WTC11 (cell line): ENCODE results near the gene FOXP1. TPM values are rescaled to one million over a fixed set of nuclear protein-coding genes. Genes with fewer than 3 reads are reported as not detected.

ENCODE experiments used
- ATAC-seq: fragments of 200-7000 bp; cut with Tn5 transposase; 2 replicates; pipeline ENCODE4 v1.10.0; 2021; ENCODE audit warnings: mild to moderate bottlenecking, moderate library complexity
- CTCF ChIA-PET: fragments of 300-600 bp; sonication (Branson Sonifier 250); formaldehyde crosslinking; loops from one replicate; lab custom pipeline; 2021; ENCODE audit warnings: antibody characterized with exemption; lab: Charles Lee
- POLR2A ChIA-PET: fragments of 350-600 bp; sonication (Branson Sonifier 250); formaldehyde crosslinking; loops from one replicate; lab custom pipeline; 2021; ENCODE audit warnings: antibody characterized with exemption; lab: Charles Lee
- DNase-seq: peaks from one replicate; pipeline ENCODE4 v3.0.0; 2021; ENCODE audit warnings: low spot score
- H3K27ac Mint-ChIP-seq: 2 replicates; pipeline ENCODE4 v1.8.0; 2021; ENCODE audit warnings: mixed read lengths
- H3K27me3 Mint-ChIP-seq: 2 replicates; pipeline ENCODE4 v1.8.0; 2021; ENCODE audit warnings: low read depth, mild to moderate bottlenecking, moderate library complexity, mixed read lengths
- H3K36me3 Mint-ChIP-seq: 2 replicates; pipeline ENCODE4 v1.8.0; 2021; ENCODE audit warnings: mixed read lengths
- H3K4me1 Mint-ChIP-seq: 2 replicates; pipeline ENCODE4 v1.8.0; 2022; ENCODE audit warnings: mixed read lengths
- H3K4me3 Mint-ChIP-seq: 2 replicates; pipeline ENCODE4 v1.8.0; 2021; ENCODE audit warnings: mild to moderate bottlenecking, moderate library complexity, mixed read lengths
- H3K9me3 Mint-ChIP-seq: 2 replicates; pipeline ENCODE4 v1.8.0; 2021; ENCODE audit warnings: mixed read lengths
- ARID4B ChIP-seq: sonication (generic); formaldehyde crosslinking; IDR thresholded peaks from 2 replicates; pipeline ENCODE4 v1.8.0; 2023; ENCODE audit warnings: missing genetic modification reagents, mild to moderate bottlenecking, borderline replicate concordance
- ATF6 ChIP-seq: sonication (generic); formaldehyde crosslinking; IDR thresholded peaks from 2 replicates; pipeline ENCODE4 v1.8.1; 2023; ENCODE audit warnings: mild to moderate bottlenecking, missing genetic modification reagents
- CDX4 ChIP-seq: fragments of 250-450 bp; sonication (Bioruptor Pico); IDR thresholded peaks from 2 replicates; pipeline ENCODE4 v1.9.0; 2021; ENCODE audit warnings: moderate library complexity, mild to moderate bottlenecking, inconsistent platforms, borderline replicate concordance
- ELF4 ChIP-seq: sonication (generic); formaldehyde crosslinking; IDR thresholded peaks from 2 replicates; pipeline ENCODE4 v1.8.1; 2022; ENCODE audit warnings: low read depth, mild to moderate bottlenecking, moderate library complexity, missing genetic modification reagents
- JAZF1 ChIP-seq: fragments of 250-450 bp; sonication (Bioruptor Pico); IDR thresholded peaks from 2 replicates; pipeline ENCODE4 v1.9.0; 2021; ENCODE audit warnings: moderate library complexity, mild to moderate bottlenecking, inconsistent platforms
- KAT7 ChIP-seq: sonication (generic); formaldehyde crosslinking; IDR thresholded peaks from 2 replicates; pipeline ENCODE4 v1.8.1; 2023; ENCODE audit warnings: missing genetic modification reagents, mild to moderate bottlenecking, borderline replicate concordance
- MXD4 ChIP-seq: fragments of 250-450 bp; sonication (Bioruptor Pico); IDR thresholded peaks from 2 replicates; pipeline ENCODE4 v1.8.0; 2021; ENCODE audit warnings: mild to moderate bottlenecking, moderate library complexity, borderline replicate concordance
- PREB ChIP-seq: sonication (generic); formaldehyde crosslinking; IDR thresholded peaks from 2 replicates; pipeline ENCODE4 v1.8.1; 2022; ENCODE audit warnings: mild to moderate bottlenecking, missing genetic modification reagents, moderate library complexity, borderline replicate concordance
- RORB ChIP-seq: fragments of 250-450 bp; sonication (Bioruptor Pico); IDR thresholded peaks from 2 replicates; pipeline ENCODE4 v1.9.0; 2021; ENCODE audit warnings: mild to moderate bottlenecking
- TCF7 ChIP-seq: sonication (generic); formaldehyde crosslinking; IDR thresholded peaks from 2 replicates; pipeline ENCODE4 v1.8.0; 2022; ENCODE audit warnings: mild to moderate bottlenecking, low read depth, missing genetic modification reagents, moderate library complexity
- TEAD1 ChIP-seq: sonication (generic); formaldehyde crosslinking; IDR thresholded peaks from 2 replicates; pipeline ENCODE4 v1.8.0; 2022; ENCODE audit warnings: mild to moderate bottlenecking, missing genetic modification reagents
- USF1 ChIP-seq: sonication (generic); formaldehyde crosslinking; IDR thresholded peaks from 2 replicates; pipeline ENCODE4 v1.8.0; 2022; ENCODE audit warnings: mild to moderate bottlenecking, missing genetic modification reagents
- ZNF396 ChIP-seq: fragments of 250-450 bp; sonication (Bioruptor Pico); IDR thresholded peaks from 2 replicates; pipeline ENCODE4 v1.8.0; 2021; ENCODE audit warnings: mild to moderate bottlenecking, moderate library complexity, borderline replicate concordance
- ZNF512 ChIP-seq: sonication (generic); formaldehyde crosslinking; IDR thresholded peaks from 2 replicates; pipeline ENCODE4 v1.8.1; 2022; ENCODE audit warnings: missing genetic modification reagents, borderline replicate concordance
- total RNA-seq: library from RNA; stranded (reverse); gene quantifications from 3 replicates; pipeline ENCODE4 v1.2.3, GENCODE V29; 2021
- TF ChIP-seq, protein P1 (sequence below): sonication (generic); formaldehyde crosslinking; IDR thresholded peaks from 2 replicates; pipeline ENCODE4 v1.8.0; 2022; ENCODE audit warnings: mild to moderate bottlenecking, missing genetic modification reagents
- TF ChIP-seq, protein P2 (sequence below): sonication (generic); formaldehyde crosslinking; IDR thresholded peaks from 2 replicates; pipeline ENCODE4 v1.8.0; 2023; ENCODE audit warnings: missing genetic modification reagents
- TF ChIP-seq, protein P3 (sequence below): sonication (generic); formaldehyde crosslinking; IDR thresholded peaks from 2 replicates; pipeline ENCODE4 v1.8.0; 2022; ENCODE audit warnings: mild to moderate bottlenecking, missing genetic modification reagents

FOXP1 gene
- total RNA-seq, 1 experiment from 2014 or later, result 25.8 TPM

DNA sequence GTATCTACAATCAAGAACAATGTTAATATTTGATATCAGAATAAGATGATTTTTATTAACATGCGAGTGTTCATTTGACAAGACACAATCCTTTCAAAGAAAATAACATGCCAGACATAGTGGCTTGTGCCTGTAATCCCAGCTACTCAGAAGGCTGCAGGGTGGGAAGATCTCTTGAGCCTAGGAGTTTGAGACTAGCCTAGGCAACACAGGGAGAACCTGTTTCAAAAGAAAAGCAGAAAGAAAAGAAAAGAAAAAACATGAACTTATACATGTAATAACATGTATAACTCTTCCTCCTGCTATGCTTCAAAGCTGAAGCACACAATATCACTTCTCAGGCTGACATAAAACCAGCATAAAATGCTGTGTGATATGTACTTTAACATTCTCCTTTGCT, 253.7 kb downstream of the FOXP1 start:
- H3K27ac Mint-ChIP-seq, result no peak overlapping the region
- no peak for TF ChIP-seq ELF4
- TF ChIP-seq ZNF512 (CRISPR knock-in tag), result no peak
- no peak for TF ChIP-seq RORB (CRISPR knock-in tag)
- no peak for TF ChIP-seq MXD4 (CRISPR knock-in tag)
- no peak for TF ChIP-seq ATF6 (CRISPR knock-in tag)
- no peak for TF ChIP-seq PREB (CRISPR knock-in tag)
- TF ChIP-seq ARID4B (CRISPR knock-in tag), result no peak
- TF ChIP-seq, protein P1, sequence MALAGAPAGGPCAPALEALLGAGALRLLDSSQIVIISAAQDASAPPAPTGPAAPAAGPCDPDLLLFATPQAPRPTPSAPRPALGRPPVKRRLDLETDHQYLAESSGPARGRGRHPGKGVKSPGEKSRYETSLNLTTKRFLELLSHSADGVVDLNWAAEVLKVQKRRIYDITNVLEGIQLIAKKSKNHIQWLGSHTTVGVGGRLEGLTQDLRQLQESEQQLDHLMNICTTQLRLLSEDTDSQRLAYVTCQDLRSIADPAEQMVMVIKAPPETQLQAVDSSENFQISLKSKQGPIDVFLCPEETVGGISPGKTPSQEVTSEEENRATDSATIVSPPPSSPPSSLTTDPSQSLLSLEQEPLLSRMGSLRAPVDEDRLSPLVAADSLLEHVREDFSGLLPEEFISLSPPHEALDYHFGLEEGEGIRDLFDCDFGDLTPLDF (CRISPR knock-in tag), result no peak
- TF ChIP-seq, protein P2, sequence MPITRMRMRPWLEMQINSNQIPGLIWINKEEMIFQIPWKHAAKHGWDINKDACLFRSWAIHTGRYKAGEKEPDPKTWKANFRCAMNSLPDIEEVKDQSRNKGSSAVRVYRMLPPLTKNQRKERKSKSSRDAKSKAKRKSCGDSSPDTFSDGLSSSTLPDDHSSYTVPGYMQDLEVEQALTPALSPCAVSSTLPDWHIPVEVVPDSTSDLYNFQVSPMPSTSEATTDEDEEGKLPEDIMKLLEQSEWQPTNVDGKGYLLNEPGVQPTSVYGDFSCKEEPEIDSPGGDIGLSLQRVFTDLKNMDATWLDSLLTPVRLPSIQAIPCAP (CRISPR knock-in tag), result no peak
- TF ChIP-seq TEAD1 (CRISPR knock-in tag), result no peak
- TF ChIP-seq JAZF1 (CRISPR knock-in tag), result no peak
- no peak for TF ChIP-seq USF1 (CRISPR knock-in tag)
- TF ChIP-seq, protein P3, sequence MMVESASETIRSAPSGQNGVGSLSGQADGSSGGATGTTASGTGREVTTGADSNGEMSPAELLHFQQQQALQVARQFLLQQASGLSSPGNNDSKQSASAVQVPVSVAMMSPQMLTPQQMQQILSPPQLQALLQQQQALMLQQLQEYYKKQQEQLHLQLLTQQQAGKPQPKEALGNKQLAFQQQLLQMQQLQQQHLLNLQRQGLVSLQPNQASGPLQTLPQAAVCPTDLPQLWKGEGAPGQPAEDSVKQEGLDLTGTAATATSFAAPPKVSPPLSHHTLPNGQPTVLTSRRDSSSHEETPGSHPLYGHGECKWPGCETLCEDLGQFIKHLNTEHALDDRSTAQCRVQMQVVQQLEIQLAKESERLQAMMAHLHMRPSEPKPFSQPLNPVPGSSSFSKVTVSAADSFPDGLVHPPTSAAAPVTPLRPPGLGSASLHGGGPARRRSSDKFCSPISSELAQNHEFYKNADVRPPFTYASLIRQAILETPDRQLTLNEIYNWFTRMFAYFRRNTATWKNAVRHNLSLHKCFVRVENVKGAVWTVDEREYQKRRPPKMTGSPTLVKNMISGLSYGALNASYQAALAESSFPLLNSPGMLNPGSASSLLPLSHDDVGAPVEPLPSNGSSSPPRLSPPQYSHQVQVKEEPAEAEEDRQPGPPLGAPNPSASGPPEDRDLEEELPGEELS (CRISPR knock-in tag), result no peak
- no peak for TF ChIP-seq ZNF396
- no peak for TF ChIP-seq TCF7
- TF ChIP-seq KAT7 (CRISPR knock-in tag), result no peak
- no peak for TF ChIP-seq CDX4 (CRISPR knock-in tag)
- H3K27me3 Mint-ChIP-seq, result no peaks in the 10 kb centered on the region
- H3K36me3 Mint-ChIP-seq, result peaks cover 23% of the 10 kb centered on the region
- H3K4me1 Mint-ChIP-seq, result no peaks in the 10 kb centered on the region
- ATAC-seq (no peak), DNase-seq (no peak)
- ChIA-PET POLR2A (no interaction called here), CTCF (no interaction called here)
- no peak overlapping the region for H3K4me3 Mint-ChIP-seq
- peaks cover 23% of the 10 kb centered on the region for H3K9me3 Mint-ChIP-seq
